DMS153 (cell line): ENCODE results near the gene SLC16A9.
"Not testable (repeated sequence)": the region's sequence is repeated elsewhere in the genome, so short reads cannot be mapped to it uniquely, and the experiment has no call there.

Experiments
- DNase-seq: peaks from one replicate; lab custom pipeline; 2025; lab: John Stamatoyannopoulos, UW

SLC16A9 gene

GRCh38 chr10:59674215-59674836, 35.3 kb downstream of the SLC16A9 start:
- DNase-seq, result no peak

GRCh38 chr10:59672150-59672875, 37.3 kb downstream of the SLC16A9 start:
- DNase-seq, result no peak

- DNase-seq, result no peak
These were observed 39.4 kb downstream of the SLC16A9 start for GRCh38 chr10:59670269-59670668.

- no peak for DNase-seq
These were observed 41.6 kb downstream of the SLC16A9 start for GRCh38 chr10:59668096-59668495.

GRCh38 chr10:59666310-59666709, 43.3 kb downstream of the SLC16A9 start:
- DNase-seq, result no peak

GRCh38 chr10:59663213-59663612, 46.4 kb downstream of the SLC16A9 start:
- not testable (repeated sequence) for DNase-seq

- no peak for DNase-seq
These were observed 51.9 kb downstream of the SLC16A9 start for GRCh38 chr10:59657724-59658123.

- DNase-seq, result no peak
These were observed 54.3 kb downstream of the SLC16A9 start for GRCh38 chr10:59655309-59655708.

- DNase-seq, result no peak
These were observed 55.6 kb downstream of the SLC16A9 start for GRCh38 chr10:59654007-59654406.

- DNase-seq, result no peak
These were observed 57.7 kb downstream of the SLC16A9 start for GRCh38 chr10:59651902-59652301.

- DNase-seq, result no peak
These were observed 59.9 kb downstream of the SLC16A9 start for GRCh38 chr10:59649606-59650346.

- DNase-seq, result no peak
These were observed 60.9 kb downstream of the SLC16A9 start for GRCh38 chr10:59648711-59649201.

- DNase-seq, result no peak
These were observed 64.8 kb downstream of the SLC16A9 start for GRCh38 chr10:59644841-59645240.

- not testable (repeated sequence) for DNase-seq
These were observed 68.0 kb downstream of the SLC16A9 start for GRCh38 chr10:59641688-59642087.

- no peak for DNase-seq
These were observed 74.0 kb downstream of the SLC16A9 start for GRCh38 chr10:59635502-59636290.

- no peak for DNase-seq
These were observed 75.5 kb downstream of the SLC16A9 start for GRCh38 chr10:59634102-59634501.

GRCh38 chr10:59633063-59633462, 76.6 kb downstream of the SLC16A9 start:
- no peak for DNase-seq

GRCh38 chr10:59631882-59632807, 77.5 kb downstream of the SLC16A9 start:
- no peak for DNase-seq

GRCh38 chr10:59631237-59631636, 78.4 kb downstream of the SLC16A9 start:
- DNase-seq, result no peak

GRCh38 chr10:59628965-59629364, 80.7 kb downstream of the SLC16A9 start:
- no peak for DNase-seq

- DNase-seq, result no peak
These were observed 81.2 kb downstream of the SLC16A9 start for GRCh38 chr10:59628456-59628855.
